ENCODE results near the gene DCBLD2.

DNA sequence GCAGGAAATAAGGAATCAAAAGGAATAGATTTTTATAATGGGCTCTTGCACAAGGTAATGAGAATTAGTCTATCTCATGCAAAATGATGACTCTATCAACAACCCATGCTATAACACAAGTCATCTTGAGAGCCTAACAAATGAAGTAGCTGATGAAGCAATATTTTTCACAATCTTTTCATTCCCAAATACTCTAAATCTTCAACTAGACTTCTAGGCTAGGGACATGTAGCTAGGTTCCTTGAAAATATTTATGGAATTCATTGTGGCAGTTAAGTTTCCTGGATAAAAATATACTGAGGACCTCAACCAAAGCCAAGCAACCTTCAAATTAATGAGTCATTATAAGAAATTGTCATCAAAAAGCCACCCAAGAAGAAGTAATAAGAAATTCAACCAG is 55.4 kb downstream of the DCBLD2 start:
- TF ChIP-seq POLR2A (IDR thresholded peaks at IDR 0.05; ENCODE audit: low read depth, low read length) (no peak), MYC (IDR thresholded peaks at IDR 0.05; ENCODE audit: low read depth, low read length) (no peak), EZH2 (IDR thresholded peaks at IDR 0.05; ENCODE audit: borderline replicate concordance, low read depth, low read length, severe bottlenecking) (no peak), POLR2AphosphoS5 (IDR thresholded peaks at IDR 0.05; ENCODE audit: insufficient read depth, low read depth, low read length) (no peak), FOS (IDR thresholded peaks at IDR 0.05; ENCODE audit: borderline replicate concordance, insufficient read depth, low read length) (no peak)
- TF ChIP-seq, protein P1, sequence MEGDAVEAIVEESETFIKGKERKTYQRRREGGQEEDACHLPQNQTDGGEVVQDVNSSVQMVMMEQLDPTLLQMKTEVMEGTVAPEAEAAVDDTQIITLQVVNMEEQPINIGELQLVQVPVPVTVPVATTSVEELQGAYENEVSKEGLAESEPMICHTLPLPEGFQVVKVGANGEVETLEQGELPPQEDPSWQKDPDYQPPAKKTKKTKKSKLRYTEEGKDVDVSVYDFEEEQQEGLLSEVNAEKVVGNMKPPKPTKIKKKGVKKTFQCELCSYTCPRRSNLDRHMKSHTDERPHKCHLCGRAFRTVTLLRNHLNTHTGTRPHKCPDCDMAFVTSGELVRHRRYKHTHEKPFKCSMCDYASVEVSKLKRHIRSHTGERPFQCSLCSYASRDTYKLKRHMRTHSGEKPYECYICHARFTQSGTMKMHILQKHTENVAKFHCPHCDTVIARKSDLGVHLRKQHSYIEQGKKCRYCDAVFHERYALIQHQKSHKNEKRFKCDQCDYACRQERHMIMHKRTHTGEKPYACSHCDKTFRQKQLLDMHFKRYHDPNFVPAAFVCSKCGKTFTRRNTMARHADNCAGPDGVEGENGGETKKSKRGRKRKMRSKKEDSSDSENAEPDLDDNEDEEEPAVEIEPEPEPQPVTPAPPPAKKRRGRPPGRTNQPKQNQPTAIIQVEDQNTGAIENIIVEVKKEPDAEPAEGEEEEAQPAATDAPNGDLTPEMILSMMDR (IDR thresholded peaks at IDR 0.05; ENCODE audit: extremely low read depth in 1 of 2, insufficient read depth in 1 of 2, low read depth in 1 of 2, low read length in 2 of 2), result no peak
